ENCODE measurements around the gene TM2D3. TPM values are rescaled to one million over a fixed set of nuclear protein-coding genes. Genes with fewer than 3 reads are reported as not detected.

TM2D3 gene
- total RNA-seq, 1 experiment from 2014 or later, result 34.9 TPM

DNA sequence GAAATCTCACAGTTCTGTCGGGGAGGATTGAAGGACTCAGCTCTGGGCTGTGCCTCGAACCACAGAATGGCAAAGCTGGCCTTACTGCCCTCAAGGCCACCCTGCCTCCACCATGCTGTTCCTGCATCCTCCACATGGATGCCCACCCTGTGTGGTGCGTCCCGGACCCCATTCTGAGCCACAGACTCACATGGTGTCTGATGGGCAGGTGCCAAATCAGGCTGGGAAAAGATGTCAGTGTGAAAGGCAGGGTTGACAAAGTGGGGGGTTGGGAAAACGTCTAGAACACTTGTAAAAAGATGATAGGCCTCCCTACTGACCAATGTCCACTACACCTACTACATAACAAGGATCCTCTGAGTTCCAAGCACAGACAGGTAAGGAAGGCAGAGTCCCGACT, 49.4 kb downstream of the TM2D3 start:
- peaks cover 5% of the 10 kb centered on the region for H3K27me3 Mint-ChIP-seq (ENCODE audit: low read depth)

More for the DNA sequence above, 49.4 kb downstream of the TM2D3 start:
- Histone ChIP-seq H3K79me2 (ENCODE audit: insufficient read depth, low read length) (no peaks in the 10 kb centered on the region), H3K18ac (ENCODE audit: insufficient read length, low read depth, low read length) (no peak overlapping the region), H3K23ac (ENCODE audit: insufficient read length, low read depth, low read length) (no peak overlapping the region), H2BK120ac (ENCODE audit: low read depth, low read length, poor library complexity, severe bottlenecking) (no peak overlapping the region), H2BK20ac (ENCODE audit: low read depth, low read length, poor library complexity, severe bottlenecking) (no peak overlapping the region), H3K4me1 (ENCODE audit: insufficient read depth, low read length) (no peaks in the 10 kb centered on the region), H3K23me2 (ENCODE audit: insufficient read length, low read depth, low read length, poor library complexity, severe bottlenecking) (no peaks in the 10 kb centered on the region), H2BK5ac (ENCODE audit: insufficient read length, low read length) (no peak overlapping the region), H3K9ac (ENCODE audit: extremely low read depth, insufficient read length, low read length) (no peak overlapping the region), H4K20me1 (ENCODE audit: control insufficient read depth, insufficient read depth, insufficient read length) (no peaks in the 10 kb centered on the region), H3K4me2 (ENCODE audit: insufficient read depth, insufficient read length, low read length) (no peak overlapping the region), H3K4ac (ENCODE audit: low read depth, low read length) (no peak overlapping the region), H3K79me1 (ENCODE audit: insufficient read depth, low read depth, low read length, poor library complexity, severe bottlenecking) (no peaks in the 10 kb centered on the region), H3K27me3 (ENCODE audit: insufficient read depth, low read length) (no peaks in the 10 kb centered on the region), H4K91ac (ENCODE audit: insufficient read length, low read depth, low read length) (no peak overlapping the region), H3T11ph (ENCODE audit: low read length) (no peak overlapping the region), H4K8ac (replicated peaks; ENCODE audit: insufficient read length, low read depth, low read length) (no peak overlapping the region), H2AFZ (ENCODE audit: low read length) (no peak overlapping the region), H3K27ac (ENCODE audit: insufficient read length, low read depth, low read length) (no peak overlapping the region), H2BK15ac (ENCODE audit: low read depth, low read length) (no peak overlapping the region), H2BK12ac (ENCODE audit: insufficient read length, low read depth, low read length) (no peak overlapping the region), H3K14ac (ENCODE audit: insufficient read depth, low read length) (no peak overlapping the region), H2AK5ac (ENCODE audit: insufficient read length, low read length) (no peak overlapping the region), H4K5ac (ENCODE audit: insufficient read length, low read depth, low read length) (no peak overlapping the region), H3K56ac (ENCODE audit: insufficient read length, low read depth, low read length) (no peak overlapping the region), H3K9me3 (ENCODE audit: control insufficient read depth, low read depth, low read length) (no peaks in the 10 kb centered on the region)
- TF ChIP-seq, protein P1, sequence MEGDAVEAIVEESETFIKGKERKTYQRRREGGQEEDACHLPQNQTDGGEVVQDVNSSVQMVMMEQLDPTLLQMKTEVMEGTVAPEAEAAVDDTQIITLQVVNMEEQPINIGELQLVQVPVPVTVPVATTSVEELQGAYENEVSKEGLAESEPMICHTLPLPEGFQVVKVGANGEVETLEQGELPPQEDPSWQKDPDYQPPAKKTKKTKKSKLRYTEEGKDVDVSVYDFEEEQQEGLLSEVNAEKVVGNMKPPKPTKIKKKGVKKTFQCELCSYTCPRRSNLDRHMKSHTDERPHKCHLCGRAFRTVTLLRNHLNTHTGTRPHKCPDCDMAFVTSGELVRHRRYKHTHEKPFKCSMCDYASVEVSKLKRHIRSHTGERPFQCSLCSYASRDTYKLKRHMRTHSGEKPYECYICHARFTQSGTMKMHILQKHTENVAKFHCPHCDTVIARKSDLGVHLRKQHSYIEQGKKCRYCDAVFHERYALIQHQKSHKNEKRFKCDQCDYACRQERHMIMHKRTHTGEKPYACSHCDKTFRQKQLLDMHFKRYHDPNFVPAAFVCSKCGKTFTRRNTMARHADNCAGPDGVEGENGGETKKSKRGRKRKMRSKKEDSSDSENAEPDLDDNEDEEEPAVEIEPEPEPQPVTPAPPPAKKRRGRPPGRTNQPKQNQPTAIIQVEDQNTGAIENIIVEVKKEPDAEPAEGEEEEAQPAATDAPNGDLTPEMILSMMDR (conservative IDR thresholded peaks at IDR 0.05), result no peak
- no peak overlapping the region for H3K4me3 Mint-ChIP-seq
- no CpG with 5 or more reads among the region's 6 CpGs for WGBS (ENCODE audit: extremely low coverage, insufficient read length, low lambda C conversion rate)
- no peak overlapping the region for H3K27ac Mint-ChIP-seq
- no peak for DNase-seq
- no peaks in the 10 kb centered on the region for H3K36me3 Mint-ChIP-seq (ENCODE audit: insufficient read depth in 1 of 3, low read depth in 3 of 3)
- no peaks in the 10 kb centered on the region for H3K4me1 Mint-ChIP-seq
- H3K9me3 Mint-ChIP-seq, result peaks cover 0 to 4% of the 10 kb centered on the region in 2 experiments; a peak in 2 of 5 replicates

Data from H9 (cell line).